GM12878 (cell line): ENCODE results near the gene SMAD5.

Experiments used
- CHD2 ChIP-seq: IDR thresholded peaks from 2 replicates; pipeline ENCODE4 v1.6.1; 2011; ENCODE audit warnings: low read depth, low read length, improper control_type of control experiment, borderline replicate concordance
- EED ChIP-seq: sonication (generic); IDR thresholded peaks from 2 replicates; pipeline ENCODE4 v1.6.1; 2016; ENCODE audit warnings: antibody characterized with exemption, low read depth
- NFYB ChIP-seq: IDR thresholded peaks from 2 replicates; pipeline ENCODE4 v1.6.1; 2011; ENCODE audit warnings: low read depth, mild to moderate bottlenecking, low read length, improper control_type of control experiment, moderate library complexity; ENCODE audit not compliant: insufficient read depth
- RAD21 ChIP-seq: IDR thresholded peaks from 2 replicates; pipeline ENCODE4 v1.6.1; 2011; ENCODE audit warnings: mild to moderate bottlenecking, low read depth, low read length, moderate library complexity; ENCODE audit not compliant: insufficient read depth
- SUPT20H ChIP-seq: IDR thresholded peaks from 2 replicates; pipeline ENCODE4 v1.6.1; 2011; ENCODE audit warnings: low read depth, mild to moderate bottlenecking, low read length, moderate library complexity, borderline replicate concordance; ENCODE audit not compliant: control insufficient read depth
- ZNF274 ChIP-seq: IDR thresholded peaks from one replicate; pipeline ENCODE4 v1.8.0; 2011; ENCODE audit not compliant: insufficient read length, insufficient read depth

DNA sequence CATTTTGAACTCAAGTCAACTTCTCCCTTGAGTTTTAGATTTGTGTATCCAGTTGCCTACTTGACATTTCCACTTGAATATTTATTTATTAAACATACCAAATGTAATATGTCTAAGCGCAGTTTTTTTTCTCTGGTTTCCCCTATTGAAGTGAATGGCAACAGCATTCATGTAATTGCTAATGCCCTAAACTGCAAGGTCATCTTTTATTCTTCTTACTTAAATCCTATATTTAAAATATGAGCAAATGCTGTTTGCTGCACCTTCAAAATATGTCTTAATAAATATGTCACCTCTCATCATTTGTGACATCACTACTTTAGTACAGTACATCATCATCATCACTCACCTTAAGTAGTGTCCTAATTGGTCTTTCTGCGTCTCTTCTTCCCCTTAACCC lies 22.4 kb downstream of the SMAD5 start:
- TF ChIP-seq ZNF274 (no peak), EED (no peak), SUPT20H (no peak), CHD2 (no peak), RAD21 (no peak), NFYB (no peak)
